K562 (cell line): Measurements from ENCODE around the gene SCN1B. TPM values are rescaled to one million over a fixed set of nuclear protein-coding genes. Genes with fewer than 3 reads are reported as not detected.

ENCODE experiments used
- ATAC-seq: fragments of 200-7000 bp; cut with Tn5 transposase; 3 replicates; pipeline ENCODE4 v1.9.1; 2020; ENCODE audit warnings: moderate library complexity
- BruUV-seq: library from RNA; stranded (reverse); fragments of 400-500 nt; replicated peaks from 2 replicates; lab custom pipeline; 2021; lab: Mats Ljungman, UMichigan
- CTCF ChIA-PET: fragments of 300-600 bp; formaldehyde crosslinking; extraction: SDS; loops from one replicate; lab custom pipeline; 2021; ENCODE audit warnings: low intra/inter-chr PET ratio; lab: Yijun Ruan, JAX
- POLR2A ChIA-PET: fragments of 300-600, 350-650 bp; sonication (Branson Sonifier 250); formaldehyde crosslinking; extraction: SDS; loops from one replicate; lab custom pipeline; 2021; ENCODE audit warnings: antibody characterized with exemption, inconsistent platforms; lab: Yijun Ruan, JAX
- DNase-seq, 4 experiments: peaks; one replicate each; pipeline versions ENCODE4 v3.0.0 to v3.0.0-alpha.2; 2011 to 2018; ENCODE audit warnings: low spot score in 3 of 4, mixed read lengths in 3 of 4; ENCODE audit errors: extremely low read depth in 1 of 4
- FAIRE-seq: peaks from 2 replicates; lab custom pipeline; 2011; peaks lifted over from hg19 to GRCh38; lab: Jason Lieb, UNC
- H2AFZ ChIP-seq: 2 replicates; pipeline ENCODE4 v1.6.0; 2011; ENCODE audit warnings: low read depth, low read length, control low read depth, inconsistent platforms
- H3K27ac ChIP-seq: fragments of 200-600 bp; 3 replicates; pipeline ENCODE4 v1.8.0; 2011; ENCODE audit warnings: low read depth, mild to moderate bottlenecking, control low read depth, inconsistent platforms, low read length, moderate library complexity, mixed read lengths; ENCODE audit errors: extremely low read depth
- H3K27me3 ChIP-seq, 2 experiments: fragments of 300-600 bp in 1 of 2; 2 replicates in 1 of 2; 3 replicates in 1 of 2; pipeline versions ENCODE4 v1.6.0 to v1.8.0; 2011; ENCODE audit warnings: inconsistent platforms in 2 of 2, low read length in 2 of 2, mild to moderate bottlenecking in 1 of 2, mixed read lengths in 1 of 2, moderate library complexity in 1 of 2; ENCODE audit not compliant: control insufficient read depth in 2 of 2, insufficient read depth in 2 of 2
- H3K36me3 ChIP-seq: fragments of 300-600 bp; 3 replicates; pipeline ENCODE4 v1.8.0; 2011; ENCODE audit warnings: mild to moderate bottlenecking, low read length, inconsistent platforms; ENCODE audit not compliant: control insufficient read depth, insufficient read depth
- H3K4me1 ChIP-seq, 2 experiments: fragments of 200-600 bp in 1 of 2; replicated peaks in 1 of 2; 2 replicates in 1 of 2; 3 replicates in 1 of 2; pipeline versions ENCODE4 v1.5.1 to v1.8.0; 2011; ENCODE audit warnings: inconsistent platforms in 2 of 2, low read length in 2 of 2, mild to moderate bottlenecking in 1 of 2, mixed read lengths in 1 of 2, moderate library complexity in 1 of 2; ENCODE audit not compliant: control insufficient read depth in 2 of 2, insufficient read depth in 2 of 2
- H3K4me2 ChIP-seq: 2 replicates; pipeline ENCODE4 v1.6.1; 2011; ENCODE audit warnings: low read length, control low read depth, inconsistent platforms, mixed read lengths; ENCODE audit not compliant: insufficient read depth
- H3K4me3 ChIP-seq: fragments of 200-600 bp; sonication (generic), shearing (Covaris generic); 2 replicates; pipeline ENCODE4 v1.5.1; 2016; ENCODE audit warnings: control low read depth, inconsistent platforms
- H3K79me2 ChIP-seq: fragments of 200-600 bp; 3 replicates; pipeline ENCODE4 v1.8.0; 2011; ENCODE audit warnings: low read length, inconsistent platforms; ENCODE audit not compliant: control insufficient read depth, insufficient read depth
- H3K9ac ChIP-seq, 2 experiments: 2 replicates each; pipeline versions ENCODE4 v1.6.0 to v1.6.1; 2011; ENCODE audit warnings: low read depth in 2 of 2, low read length in 2 of 2, control low read depth in 1 of 2, inconsistent platforms in 1 of 2, mild to moderate bottlenecking in 1 of 2, mixed read lengths in 1 of 2; ENCODE audit not compliant: insufficient read depth in 1 of 2
- H3K9me1 ChIP-seq: one replicate; pipeline ENCODE4 v1.6.0; 2011; ENCODE audit warnings: inconsistent platforms, mild to moderate bottlenecking, low read length, moderate library complexity; ENCODE audit not compliant: control insufficient read depth, insufficient read depth
- H3K9me3 ChIP-seq: replicated peaks from 2 replicates; pipeline ENCODE4 v1.5.1; 2011; ENCODE audit warnings: low read depth, low read length, inconsistent platforms; ENCODE audit not compliant: control insufficient read depth, insufficient read depth
- H4K20me1 ChIP-seq: replicated peaks from 2 replicates; pipeline ENCODE4 v1.6.1; 2011; ENCODE audit warnings: low read length, inconsistent platforms, mixed read lengths; ENCODE audit not compliant: control insufficient read depth, insufficient read depth
- CBX1 ChIP-seq: sonication (generic); IDR thresholded peaks from 2 replicates; pipeline ENCODE4 v1.6.1; 2016; ENCODE audit warnings: antibody characterized with exemption, low read depth, mild to moderate bottlenecking
- CC2D1A ChIP-seq: fragments of 450-650 bp; IDR thresholded peaks from 2 replicates; pipeline ENCODE4 v1.6.1; 2017; ENCODE audit warnings: mild to moderate bottlenecking
- ELF1 ChIP-seq: fragments of 200-800 bp; sonication (Bioruptor generic); IDR thresholded peaks from 2 replicates; pipeline ENCODE4 v1.6.1; 2016; ENCODE audit warnings: missing genetic modification characterization, missing compliant biosample characterization
- HBP1 ChIP-seq: fragments of 450-650 bp; formaldehyde crosslinking; IDR thresholded peaks from 2 replicates; pipeline ENCODE4 v1.4.0; 2022; ENCODE audit warnings: missing genetic modification characterization
- ILF3 ChIP-seq: fragments of 450-650 bp; IDR thresholded peaks from 2 replicates; pipeline ENCODE4 v1.6.1; 2018; ENCODE audit warnings: antibody characterized with exemption, mild to moderate bottlenecking, moderate library complexity, borderline replicate concordance
- VEZF1 ChIP-seq: fragments of 200-800 bp; sonication (Bioruptor generic); IDR thresholded peaks from 2 replicates; pipeline ENCODE4 v1.6.1; 2017; ENCODE audit warnings: missing genetic modification characterization, missing compliant biosample characterization
- WGBS: fragments of 100-300 bp; shearing (Covaris generic); methylation state at CpG from one replicate; pipeline ENCODE4 v1.1.6; 2016; ENCODE audit warnings: low coverage, mixed read lengths; ENCODE audit not compliant: insufficient coverage; ENCODE audit errors: missing lambda C conversion rate; 5-methylcytosine and 5-hydroxymethylcytosine counted together
- in situ Hi-C: fragments of 300-500 bp; cut with MboI; formaldehyde crosslinking; loops from 4 replicates; pipeline ENCODE4 v1.15.0; 2018; ENCODE audit warnings: inconsistent platforms, mixed read lengths
- intact Hi-C: fragments of 100-400 bp; cut with micrococcal nuclease; formaldehyde crosslinking; loops from 2 replicates; pipeline ENCODE4 v1.14.2; 2022
- polyA plus RNA-seq, 8 experiments: library from polyadenylated mRNA; depleted of rRNA in 4 of 8; stranded (reverse) in 5 of 8; unstranded in 3 of 8; fragments of >200 nt; fragmentation: Nextera tagmentation in 2 of 8; fragmentation: Illumina TruSeq in 1 of 8; extraction: Ambion mirVana in 2 of 8; extraction: Trizol in 1 of 8; gene quantifications; 2 replicates each; pipeline versions ENCODE4 v1.2.1 to v1.2.3, GENCODE V29; 2011 to 2014; ENCODE audit warnings: inconsistent platforms in 1 of 8, missing spikeins in 1 of 8
- total RNA-seq, 7 experiments: library from RNA; depleted of rRNA in 6 of 7; stranded (reverse); fragments of >200 nt in 6 of 7; fragmentation: Illumina TruSeq in 2 of 7; extraction: Trizol in 2 of 7; gene quantifications; 2 replicates each; pipeline versions ENCODE4 v1.2.1 to v1.2.3, GENCODE V29; 2011 to 2021; ENCODE audit warnings: low replicate concordance in 1 of 7
- TF ChIP-seq, protein P1 (sequence below), 2 experiments: IDR thresholded peaks; 2 replicates each; pipeline ENCODE4 v1.6.1; 2012; ENCODE audit warnings: improper control_type of control experiment in 2 of 2, low read depth in 2 of 2, low read length in 2 of 2, borderline replicate concordance in 1 of 2

Gene SCN1B
- total and polyA plus RNA-seq, 9 of the 15 experiments (the other 6 are each of a cell fraction or from before 2014, with no cell fraction given), result 0.03 to 2.5 (median 0.91) TPM

DNA sequence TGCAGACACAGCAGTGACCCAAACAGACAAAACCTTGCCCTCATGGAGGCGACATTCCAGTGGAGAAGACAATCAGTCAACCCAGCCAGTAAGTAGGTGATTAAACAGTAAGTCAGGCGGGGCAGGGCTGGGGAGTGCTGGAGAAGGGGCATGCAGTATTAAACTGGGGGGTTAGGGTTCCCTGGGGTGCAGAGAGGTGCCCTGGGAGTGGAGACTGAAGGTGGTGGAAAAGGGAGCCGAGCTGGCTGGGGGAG, 54.2 kb downstream of the SCN1B start:
- TF ChIP-seq CBX1, result no peak
- TF ChIP-seq, protein P1, sequence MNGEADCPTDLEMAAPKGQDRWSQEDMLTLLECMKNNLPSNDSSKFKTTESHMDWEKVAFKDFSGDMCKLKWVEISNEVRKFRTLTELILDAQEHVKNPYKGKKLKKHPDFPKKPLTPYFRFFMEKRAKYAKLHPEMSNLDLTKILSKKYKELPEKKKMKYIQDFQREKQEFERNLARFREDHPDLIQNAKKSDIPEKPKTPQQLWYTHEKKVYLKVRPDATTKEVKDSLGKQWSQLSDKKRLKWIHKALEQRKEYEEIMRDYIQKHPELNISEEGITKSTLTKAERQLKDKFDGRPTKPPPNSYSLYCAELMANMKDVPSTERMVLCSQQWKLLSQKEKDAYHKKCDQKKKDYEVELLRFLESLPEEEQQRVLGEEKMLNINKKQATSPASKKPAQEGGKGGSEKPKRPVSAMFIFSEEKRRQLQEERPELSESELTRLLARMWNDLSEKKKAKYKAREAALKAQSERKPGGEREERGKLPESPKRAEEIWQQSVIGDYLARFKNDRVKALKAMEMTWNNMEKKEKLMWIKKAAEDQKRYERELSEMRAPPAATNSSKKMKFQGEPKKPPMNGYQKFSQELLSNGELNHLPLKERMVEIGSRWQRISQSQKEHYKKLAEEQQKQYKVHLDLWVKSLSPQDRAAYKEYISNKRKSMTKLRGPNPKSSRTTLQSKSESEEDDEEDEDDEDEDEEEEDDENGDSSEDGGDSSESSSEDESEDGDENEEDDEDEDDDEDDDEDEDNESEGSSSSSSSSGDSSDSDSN (IDR thresholded peaks at IDR 0.05; ENCODE audit: borderline replicate concordance in 1 of 2, low read depth in 2 of 2, low read length in 2 of 2), result no peak
- TF ChIP-seq ILF3, result no peak
- no peak for TF ChIP-seq HBP1
- TF ChIP-seq CC2D1A, result no peak
- no peak for TF ChIP-seq ELF1 (tag)
- no peak for TF ChIP-seq VEZF1
- DNase-seq (no peak), ATAC-seq (no peak), FAIRE-seq (no peak)
- Histone ChIP-seq H3K4me1 (peaks cover 0 to 19% of the 10 kb centered on the region in 2 experiments; a peak in 2 of 5 replicates), H3K27me3 (peaks cover 7 to 21% of the 10 kb centered on the region in 2 experiments; a peak in 3 of 5 replicates), H3K4me3 (no peak overlapping the region), H3K27ac (no peak overlapping the region), H3K9me1 (no peaks in the 10 kb centered on the region), H3K79me2 (no peaks in the 10 kb centered on the region), H3K36me3 (no peaks in the 10 kb centered on the region), H3K4me2 (no peak overlapping the region), H2AFZ (no peak overlapping the region), H3K9me3 (no peaks in the 10 kb centered on the region), H3K9ac (peak overlapping the region in 1 of 2 experiments; percentile 15; a peak in 1 of 4 replicates), H4K20me1 (no peaks in the 10 kb centered on the region)
- POLR2A ChIA-PET, result no interaction called here
- CTCF ChIA-PET, result no interaction called here
- in situ Hi-C loops (no loop called here), intact Hi-C loops (no loop called here)
- WGBS, result 32% methylated on average over 2 of the region's 3 CpGs
- no TSS peak for BruUV-seq
